Thyroid gland (tissue), 4 donors: ENCODE measurements around the gene TROAP.

Experiments
- CTCF ChIP-seq, 6 experiments: fragments of 200-600 bp in 3 of 6; fragments of 450-650 bp in 3 of 6; sonication (generic) in 3 of 6; IDR thresholded peaks; one replicate each; pipeline ENCODE4 v1.5.1; 2016 to 2019; ENCODE audit warnings: antibody characterized with exemption in 6 of 6, mild to moderate bottlenecking in 2 of 6, inconsistent platforms in 1 of 6, moderate library complexity in 1 of 6
- POLR2A ChIP-seq, 2 donors: fragments of 450-650 bp; IDR thresholded peaks; one replicate each; pipeline ENCODE4 v1.6.1; 2017; ENCODE audit warnings: antibody characterized with exemption in 2 of 2, mild to moderate bottlenecking in 2 of 2, moderate library complexity in 1 of 2

DNA sequence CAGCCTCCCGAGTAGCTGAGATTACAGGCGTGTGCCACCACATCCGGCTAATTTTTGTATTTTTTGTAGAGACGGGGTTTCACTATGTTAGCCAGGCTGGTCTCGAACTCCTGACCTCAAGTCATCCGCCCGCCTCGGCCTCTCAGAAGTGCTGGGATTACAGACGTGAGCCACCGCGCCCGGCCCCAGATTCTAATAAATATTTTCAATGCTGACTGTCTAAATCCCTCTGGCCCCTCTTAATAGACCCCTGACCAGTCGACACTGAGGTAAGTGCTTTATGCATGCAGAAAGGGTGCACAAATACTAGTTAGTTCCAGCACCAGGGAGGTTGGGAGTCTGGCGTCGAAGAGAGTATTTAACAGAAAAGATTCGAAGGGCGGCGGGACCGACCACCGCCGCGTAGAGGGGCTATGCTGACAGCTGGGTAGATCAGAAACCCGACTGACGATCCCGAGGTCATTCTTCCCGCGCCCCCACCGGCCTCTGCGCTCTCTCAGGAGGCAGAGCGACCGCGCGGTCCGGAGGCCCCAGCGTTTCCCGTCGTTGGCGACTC, 43.1 kb downstream of the TROAP start:
- TF ChIP-seq CTCF (IDR thresholded peaks at IDR 0.05) (no peak), POLR2A (IDR thresholded peaks at IDR 0.05) (no peak)
